ENCODE measurements around the gene RPL7L1.

- TF ChIP-seq POLR2A (IDR thresholded peaks at IDR 0.05; ENCODE audit: low read depth), result no peak
- TF ChIP-seq CTCF (IDR thresholded peaks at IDR 0.05), result no peak
- TF ChIP-seq EP300 (IDR thresholded peaks at IDR 0.05), result no peak
- TF ChIP-seq POLR2AphosphoS5 (IDR thresholded peaks at IDR 0.05), result no peak
Measured at GRCh38 chr6:42831237-42831636, 48.2 kb upstream of the RPL7L1 start.

Data from esophagus muscularis mucosa (tissue), 4 donors.